ENCODE results near the gene SIRPA.

GRCh38 chr20:1862663-1863053 lies 32.5 kb upstream of the SIRPA start:
- no peak for TF ChIP-seq POLR2A (IDR thresholded peaks at IDR 0.05; ENCODE audit: low read depth, low read length)
- TF ChIP-seq POLR2AphosphoS5 (IDR thresholded peaks at IDR 0.05; ENCODE audit: low read depth, low read length): no peak
- TF ChIP-seq TAF1 (IDR thresholded peaks at IDR 0.05; ENCODE audit: borderline replicate concordance, low read depth, low read length): no peak

Measured in GM12892 (cell line).